Kidney (tissue), 14 donors: ENCODE measurements around the gene IER3IP1. TPM values are rescaled to one million over a fixed set of nuclear protein-coding genes. Genes with fewer than 3 reads are reported as not detected.
"Not testable (repeated sequence)": the region's sequence is repeated elsewhere in the genome, so short reads cannot be mapped to it uniquely, and the experiment has no call there.

Experiments used
- DNase-seq, 5 donors: peaks; one replicate each; pipeline ENCODE4 v3.0.0-alpha.2; 2013 to 2020
- FAIRE-seq: peaks from 2 replicates; lab custom pipeline; 2012; peaks lifted over from hg19 to GRCh38; lab: Jason Lieb, UNC
- H3K27ac ChIP-seq, 2 donors: one replicate each; pipeline ENCODE4 v1.7.0; 2013; ENCODE audit warnings: low read depth in 2 of 2, low read length in 2 of 2, inconsistent platforms in 1 of 2
- H3K27me3 ChIP-seq: one replicate; pipeline ENCODE4 v1.7.1; 2013; ENCODE audit warnings: low read length, inconsistent platforms; ENCODE audit not compliant: control insufficient read depth, insufficient read depth
- H3K36me3 ChIP-seq, 3 donors: one replicate each; pipeline versions ENCODE4 v1.7.0 to v1.7.1; 2013; ENCODE audit warnings: low read length in 3 of 3, control low read depth in 1 of 3, inconsistent platforms in 1 of 3; ENCODE audit not compliant: insufficient read depth in 3 of 3, control insufficient read depth in 2 of 3
- H3K4me1 ChIP-seq, 3 donors: one replicate each; pipeline versions ENCODE4 v1.7.0 to v1.7.1; 2013; ENCODE audit warnings: low read length in 3 of 3, inconsistent platforms in 1 of 3, low read depth in 1 of 3; ENCODE audit not compliant: control insufficient read depth in 2 of 3, insufficient read depth in 2 of 3
- H3K4me3 ChIP-seq, 3 donors: one replicate each; pipeline versions ENCODE4 v1.7.0 to v1.8.1; 2013; ENCODE audit warnings: low read length in 3 of 3, control low read depth in 1 of 3, inconsistent platforms in 1 of 3
- H3K9ac ChIP-seq, 3 donors: one replicate each; pipeline versions ENCODE4 v1.7.0 to v1.7.1; 2013; ENCODE audit warnings: low read length in 3 of 3, control low read depth in 1 of 3, inconsistent platforms in 1 of 3
- H3K9me3 ChIP-seq, 3 donors: one replicate each; pipeline versions ENCODE4 v1.7.0 to v1.7.1; 2013; ENCODE audit warnings: low read length in 3 of 3, control low read depth in 1 of 3, inconsistent platforms in 1 of 3; ENCODE audit not compliant: control insufficient read depth in 2 of 3, insufficient read depth in 1 of 3
- intact Hi-C: fragments of 100-400 bp; cut with DNase I; formaldehyde crosslinking; loops from one replicate; pipeline ENCODE4 v1.11.1; 2022
- polyA plus RNA-seq: library from polyadenylated mRNA; stranded (reverse); fragments of 350-450 nt; fragmentation: Illumina TruSeq; extraction: RNeasy Lipid Tissue Mini Kit (QIAGEN cat#74804); gene quantifications from one replicate; pipeline ENCODE4 v1.2.3, GENCODE V29; 2014; ENCODE audit warnings: low read depth, low replicate concordance; ENCODE audit not compliant: insufficient read depth
- total RNA-seq: library from RNA; stranded (reverse); fragmentation: NEBNext Ultra II Directional; extraction: Animal tissue kit (Norgen Biotek cat#: 25700); gene quantifications from one replicate; pipeline ENCODE4 v1.2.1, GENCODE V29; 2021
- TF ChIP-seq, protein P1 (sequence below): IDR thresholded peaks from 3 replicates; pipeline ENCODE4 v1.5.1; 2012; ENCODE audit warnings: mild to moderate bottlenecking, moderate library complexity, borderline replicate concordance; ENCODE audit not compliant: insufficient read depth; ENCODE audit errors: extremely low read depth
- donor health status: control.
- donor health status: control.
- donor health status: control.
- donor health status: control.
- donor health status: control.
- donor health status: DM: yes; HTN: yes; CAD: no.
- donor health status: Normal renal cell carcinoma (clear cell type).

Gene IER3IP1
- total and polyA plus RNA-seq, 2 donors from 2014 or later = 14.4 to 31.9 TPM

GRCh38 chr18:47203626-47204464, 27.7 kb upstream of the IER3IP1 start:
- Histone ChIP-seq H3K9me3 (no peaks in the 10 kb centered on the region), H3K4me3 (no peak overlapping the region), H3K27me3 (no peaks in the 10 kb centered on the region), H3K27ac (no peak overlapping the region), H3K9ac (no peak overlapping the region), H3K4me1 (no peaks in the 10 kb centered on the region), H3K36me3 (no peaks in the 10 kb centered on the region)
- FAIRE-seq (no peak), DNase-seq (peak in 1 of 5 donors; percentile 4)
- TF ChIP-seq, protein P1, sequence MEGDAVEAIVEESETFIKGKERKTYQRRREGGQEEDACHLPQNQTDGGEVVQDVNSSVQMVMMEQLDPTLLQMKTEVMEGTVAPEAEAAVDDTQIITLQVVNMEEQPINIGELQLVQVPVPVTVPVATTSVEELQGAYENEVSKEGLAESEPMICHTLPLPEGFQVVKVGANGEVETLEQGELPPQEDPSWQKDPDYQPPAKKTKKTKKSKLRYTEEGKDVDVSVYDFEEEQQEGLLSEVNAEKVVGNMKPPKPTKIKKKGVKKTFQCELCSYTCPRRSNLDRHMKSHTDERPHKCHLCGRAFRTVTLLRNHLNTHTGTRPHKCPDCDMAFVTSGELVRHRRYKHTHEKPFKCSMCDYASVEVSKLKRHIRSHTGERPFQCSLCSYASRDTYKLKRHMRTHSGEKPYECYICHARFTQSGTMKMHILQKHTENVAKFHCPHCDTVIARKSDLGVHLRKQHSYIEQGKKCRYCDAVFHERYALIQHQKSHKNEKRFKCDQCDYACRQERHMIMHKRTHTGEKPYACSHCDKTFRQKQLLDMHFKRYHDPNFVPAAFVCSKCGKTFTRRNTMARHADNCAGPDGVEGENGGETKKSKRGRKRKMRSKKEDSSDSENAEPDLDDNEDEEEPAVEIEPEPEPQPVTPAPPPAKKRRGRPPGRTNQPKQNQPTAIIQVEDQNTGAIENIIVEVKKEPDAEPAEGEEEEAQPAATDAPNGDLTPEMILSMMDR = no peak
- intact Hi-C loops = loop anchor here (10.0 kb wide), 1 partner anchor 99 kb away; no protein-coding TSS in a partner anchor

DNA sequence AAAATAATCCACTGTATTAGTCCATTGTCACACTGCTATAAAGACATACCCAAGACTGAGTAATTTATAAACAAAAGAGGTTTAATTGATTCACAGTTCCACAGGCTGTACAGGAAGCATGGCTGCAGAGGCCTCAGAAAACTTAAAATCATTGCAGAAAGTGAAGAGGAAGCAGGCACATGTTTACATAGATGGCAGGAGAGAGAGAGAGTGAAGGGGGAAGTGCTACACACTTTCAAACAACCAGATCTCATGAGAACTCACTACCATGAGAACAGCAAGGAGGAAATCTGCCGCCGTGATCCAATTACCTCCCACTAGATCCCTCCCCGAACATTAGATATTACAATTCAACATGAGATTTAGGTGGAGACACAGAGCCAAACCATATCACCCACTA, 19.8 kb upstream of the IER3IP1 start:
- H3K9ac ChIP-seq, FAIRE-seq, H3K4me1 ChIP-seq, H3K27me3 ChIP-seq, H3K4me3 ChIP-seq, H3K36me3 ChIP-seq, H3K27ac ChIP-seq, DNase-seq, H3K9me3 ChIP-seq, intact Hi-C loops: not testable (repeated sequence)

- no peaks in the 10 kb centered on the region for H3K9me3 ChIP-seq
- no peak overlapping the region for H3K9ac ChIP-seq
- H3K27me3 ChIP-seq = no peaks in the 10 kb centered on the region
- no peak overlapping the region for H3K27ac ChIP-seq
- no peaks in the 10 kb centered on the region for H3K4me1 ChIP-seq
- FAIRE-seq (no peak), DNase-seq (no peak)
- intact Hi-C loops = no loop called here
- H3K4me3 ChIP-seq = no peak overlapping the region
- TF ChIP-seq, protein P1 = peak; percentile 15
- no peaks in the 10 kb centered on the region for H3K36me3 ChIP-seq
Observed at GRCh38 chr18:47191961-47192360, 15.8 kb upstream of the IER3IP1 start.

- Histone ChIP-seq H3K27ac (no peak overlapping the region), H3K36me3 (no peaks in the 10 kb centered on the region), H3K4me3 (no peak overlapping the region), H3K9me3 (peaks cover 0 to 6% (median 0%) of the 10 kb centered on the region in 3 donors), H3K4me1 (no peaks in the 10 kb centered on the region), H3K27me3 (no peaks in the 10 kb centered on the region), H3K9ac (no peak overlapping the region)
- FAIRE-seq (no peak), DNase-seq (no peak)
- intact Hi-C loops = no loop called here
- TF ChIP-seq, protein P1 = no peak
Observed at GRCh38 chr18:47187721-47188120, 11.6 kb upstream of the IER3IP1 start.
